ENCODE data around the gene MSRB3. TPM values are rescaled to one million over a fixed set of nuclear protein-coding genes. Genes with fewer than 3 reads are reported as not detected.

Gene MSRB3
- total and polyA plus RNA-seq, 9 donors = 32.0 to 46.4 (median 41.0) TPM

GRCh38 chr12:65323070-65323469 lies 44.6 kb downstream of the MSRB3 start:
- Histone ChIP-seq H3K27ac (ENCODE audit: low read length) (no peak overlapping the region), H3K4me3 (ENCODE audit: low read length) (no peak overlapping the region), H3K4me1 (ENCODE audit: control insufficient read depth, insufficient read depth, low read length) (peaks cover 13% of the 10 kb centered on the region), H3K36me3 (ENCODE audit: control insufficient read depth, insufficient read depth, low read length) (no peaks in the 10 kb centered on the region), H3K27me3 (ENCODE audit: control insufficient read depth, insufficient read depth, low read length) (no peaks in the 10 kb centered on the region), H3K9me3 (replicated peaks; ENCODE audit: control insufficient read depth, low read depth, low read length) (no peaks in the 10 kb centered on the region)
- WGBS (ENCODE audit: insufficient coverage) = 38% methylated on average over 1 of the region's 5 CpGs
- peak; percentile 33 for DNase-seq

GRCh38 chr12:65324056-65324455 lies 45.6 kb downstream of the MSRB3 start:
- Histone ChIP-seq H3K4me3 (ENCODE audit: low read length) (no peak overlapping the region), H3K4me1 (ENCODE audit: control insufficient read depth, insufficient read depth, low read length) (peaks cover 13% of the 10 kb centered on the region), H3K36me3 (ENCODE audit: control insufficient read depth, insufficient read depth, low read length) (no peaks in the 10 kb centered on the region), H3K27ac (ENCODE audit: low read length) (no peak overlapping the region), H3K9me3 (replicated peaks; ENCODE audit: control insufficient read depth, low read depth, low read length) (no peaks in the 10 kb centered on the region), H3K27me3 (ENCODE audit: control insufficient read depth, insufficient read depth, low read length) (no peaks in the 10 kb centered on the region)
- WGBS (ENCODE audit: insufficient coverage) = no CpG with 5 or more reads among the region's 2 CpGs
- no peak for DNase-seq

- WGBS (ENCODE audit: insufficient coverage) = no CpG with 5 or more reads among the region's 3 CpGs
- no peaks in the 10 kb centered on the region for H3K9me3 ChIP-seq (replicated peaks; ENCODE audit: control insufficient read depth, low read depth, low read length)
- no peak overlapping the region for H3K27ac ChIP-seq (ENCODE audit: low read length)
- no peaks in the 10 kb centered on the region for H3K27me3 ChIP-seq (ENCODE audit: control insufficient read depth, insufficient read depth, low read length)
- no peak overlapping the region for H3K4me3 ChIP-seq (ENCODE audit: low read length)
- H3K36me3 ChIP-seq (ENCODE audit: control insufficient read depth, insufficient read depth, low read length) = no peaks in the 10 kb centered on the region
- H3K4me1 ChIP-seq (ENCODE audit: control insufficient read depth, insufficient read depth, low read length) = peaks cover 13% of the 10 kb centered on the region
- peak; percentile 38 for DNase-seq
Observed at GRCh38 chr12:65324551-65324950, 46.1 kb downstream of the MSRB3 start.

- Histone ChIP-seq H3K27me3 (ENCODE audit: control insufficient read depth, insufficient read depth, low read length) (no peaks in the 10 kb centered on the region), H3K4me3 (ENCODE audit: low read length) (no peak overlapping the region), H3K4me1 (ENCODE audit: control insufficient read depth, insufficient read depth, low read length) (peaks cover 13% of the 10 kb centered on the region), H3K27ac (ENCODE audit: low read length) (no peak overlapping the region), H3K36me3 (ENCODE audit: control insufficient read depth, insufficient read depth, low read length) (no peaks in the 10 kb centered on the region), H3K9me3 (replicated peaks; ENCODE audit: control insufficient read depth, low read depth, low read length) (no peaks in the 10 kb centered on the region)
- WGBS (ENCODE audit: insufficient coverage) = 86% methylated on average over 3 of the region's 5 CpGs
- DNase-seq = no peak
Observed at GRCh38 chr12:65325183-65325582, 46.7 kb downstream of the MSRB3 start.

DNA sequence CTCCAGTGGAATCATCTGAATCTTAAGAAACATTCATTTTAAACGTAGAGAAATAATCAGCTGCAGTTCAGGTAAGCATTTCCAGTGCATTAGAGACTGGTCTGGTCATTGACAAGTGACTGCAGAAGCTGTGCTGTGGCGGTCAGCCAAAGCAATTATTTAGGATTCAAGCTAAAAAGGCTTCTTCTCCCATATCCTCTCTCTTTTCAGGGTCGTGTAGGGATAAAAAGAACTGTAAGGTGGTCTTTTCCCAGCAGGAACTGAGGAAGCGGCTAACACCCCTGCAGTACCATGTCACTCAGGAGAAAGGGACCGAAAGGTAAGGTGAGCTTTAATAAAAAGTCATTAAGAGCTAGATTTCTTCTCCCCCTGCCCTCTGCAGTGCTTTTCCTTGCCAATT lies 48.1 kb downstream of the MSRB3 start:
- Histone ChIP-seq H3K9me3 (replicated peaks; ENCODE audit: control insufficient read depth, low read depth, low read length) (no peaks in the 10 kb centered on the region), H3K27ac (ENCODE audit: low read length) (peak overlapping the region; percentile 80), H3K27me3 (ENCODE audit: control insufficient read depth, insufficient read depth, low read length) (no peaks in the 10 kb centered on the region), H3K4me1 (ENCODE audit: control insufficient read depth, insufficient read depth, low read length) (peaks cover 15% of the 10 kb centered on the region), H3K36me3 (ENCODE audit: control insufficient read depth, insufficient read depth, low read length) (peaks cover 4% of the 10 kb centered on the region), H3K4me3 (ENCODE audit: low read length) (no peak overlapping the region)
- WGBS (ENCODE audit: insufficient coverage) = 0% methylated on average over 1 of the region's 5 CpGs
- DNase-seq = peak; percentile 61

DNA sequence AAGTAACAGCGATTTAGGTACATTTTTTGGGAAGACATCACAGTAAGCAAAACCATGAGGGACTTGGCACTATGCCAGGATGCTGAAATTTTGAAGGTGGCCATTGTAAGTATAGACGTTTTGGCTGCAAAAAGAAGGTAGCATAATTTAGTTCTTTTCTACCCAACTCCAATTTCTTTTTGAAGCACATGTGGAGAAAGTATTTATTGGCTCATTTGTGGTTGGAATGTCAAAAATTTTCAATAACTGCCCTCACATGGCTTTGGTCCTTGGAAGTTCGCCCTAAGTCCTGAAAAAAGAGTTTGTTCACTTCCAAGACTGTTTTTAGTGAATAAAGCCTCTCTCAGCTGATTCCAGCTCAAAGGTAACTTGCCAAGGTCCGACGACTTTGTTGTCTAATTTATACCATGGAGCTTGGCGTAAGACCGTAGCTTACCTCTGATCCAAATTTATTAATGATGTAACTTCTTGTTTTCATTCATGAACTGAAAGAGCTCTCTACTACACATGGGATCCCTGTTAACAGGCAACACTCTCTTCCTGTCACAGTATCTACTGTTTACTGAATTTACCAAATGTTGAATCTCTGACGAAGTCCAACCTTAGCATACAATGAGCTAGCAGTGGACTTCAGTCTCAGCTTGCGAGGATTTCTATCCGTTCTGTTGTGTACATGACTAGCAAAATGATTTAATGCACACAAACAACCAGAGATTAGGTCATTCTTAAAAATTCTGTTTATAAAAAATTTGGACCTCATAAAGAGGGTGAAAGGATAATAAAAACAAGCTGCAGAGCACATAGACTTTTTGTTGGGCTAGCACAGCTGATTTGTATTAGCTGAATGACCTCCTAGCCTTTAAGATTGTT lies 49.0 kb downstream of the MSRB3 start:
- Histone ChIP-seq H3K36me3 (ENCODE audit: control insufficient read depth, insufficient read depth, low read length) (peaks cover 7% of the 10 kb centered on the region), H3K4me1 (ENCODE audit: control insufficient read depth, insufficient read depth, low read length) (peaks cover 15% of the 10 kb centered on the region), H3K9me3 (replicated peaks; ENCODE audit: control insufficient read depth, low read depth, low read length) (no peaks in the 10 kb centered on the region), H3K27me3 (ENCODE audit: control insufficient read depth, insufficient read depth, low read length) (no peaks in the 10 kb centered on the region), H3K27ac (ENCODE audit: low read length) (peak overlapping the region; percentile 80), H3K4me3 (ENCODE audit: low read length) (no peak overlapping the region)
- DNase-seq = peak; percentile 93
- 31% methylated on average over 2 of the region's 10 CpGs for WGBS (ENCODE audit: insufficient coverage)

- H3K4me3 ChIP-seq (ENCODE audit: low read length) = no peak overlapping the region
- WGBS (ENCODE audit: insufficient coverage) = no CpG with 5 or more reads among the region's 3 CpGs
- no peak overlapping the region for H3K27ac ChIP-seq (ENCODE audit: low read length)
- H3K27me3 ChIP-seq (ENCODE audit: control insufficient read depth, insufficient read depth, low read length) = no peaks in the 10 kb centered on the region
- peaks cover 7% of the 10 kb centered on the region for H3K36me3 ChIP-seq (ENCODE audit: control insufficient read depth, insufficient read depth, low read length)
- H3K9me3 ChIP-seq (replicated peaks; ENCODE audit: control insufficient read depth, low read depth, low read length) = no peaks in the 10 kb centered on the region
- DNase-seq = no peak
- H3K4me1 ChIP-seq (ENCODE audit: control insufficient read depth, insufficient read depth, low read length) = peaks cover 15% of the 10 kb centered on the region
Observed at GRCh38 chr12:65329721-65330120, 51.2 kb downstream of the MSRB3 start.

- Histone ChIP-seq H3K9me3 (replicated peaks; ENCODE audit: control insufficient read depth, low read depth, low read length) (no peaks in the 10 kb centered on the region), H3K27me3 (ENCODE audit: control insufficient read depth, insufficient read depth, low read length) (no peaks in the 10 kb centered on the region), H3K4me3 (ENCODE audit: low read length) (no peak overlapping the region), H3K36me3 (ENCODE audit: control insufficient read depth, insufficient read depth, low read length) (peaks cover 7% of the 10 kb centered on the region), H3K27ac (ENCODE audit: low read length) (no peak overlapping the region), H3K4me1 (ENCODE audit: control insufficient read depth, insufficient read depth, low read length) (peaks cover 16% of the 10 kb centered on the region)
- peak; percentile 42 for DNase-seq
- 33% methylated on average over 1 of the region's 3 CpGs for WGBS (ENCODE audit: insufficient coverage)
Observed at GRCh38 chr12:65330331-65330730, 51.8 kb downstream of the MSRB3 start.

GRCh38 chr12:65331456-65331855 lies 53.0 kb downstream of the MSRB3 start:
- Histone ChIP-seq H3K27ac (ENCODE audit: low read length) (no peak overlapping the region), H3K4me3 (ENCODE audit: low read length) (no peak overlapping the region), H3K4me1 (ENCODE audit: control insufficient read depth, insufficient read depth, low read length) (peaks cover 18% of the 10 kb centered on the region), H3K36me3 (ENCODE audit: control insufficient read depth, insufficient read depth, low read length) (peaks cover 7% of the 10 kb centered on the region), H3K9me3 (replicated peaks; ENCODE audit: control insufficient read depth, low read depth, low read length) (no peaks in the 10 kb centered on the region), H3K27me3 (ENCODE audit: control insufficient read depth, insufficient read depth, low read length) (no peaks in the 10 kb centered on the region)
- WGBS (ENCODE audit: insufficient coverage) = 96% methylated on average over 8 of the region's 8 CpGs
- DNase-seq = no peak

DNA sequence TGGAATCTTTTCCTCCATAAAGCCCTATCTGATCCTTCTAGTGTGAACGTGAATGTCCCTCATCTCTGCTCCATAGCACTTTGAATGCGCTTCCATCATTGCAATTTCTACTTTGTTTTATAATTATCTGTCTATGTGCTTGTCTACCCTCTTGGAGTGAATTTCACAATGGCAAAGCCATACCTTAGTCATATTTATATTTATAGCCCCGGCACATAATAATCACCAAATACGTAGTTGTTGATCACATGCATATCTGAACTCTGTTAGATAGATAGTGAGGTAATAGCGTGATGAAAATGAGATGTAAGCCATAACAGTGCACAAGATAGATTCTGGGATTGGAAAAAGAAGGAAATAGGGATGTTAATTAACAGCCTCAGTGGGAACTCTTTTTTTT lies 55.2 kb downstream of the MSRB3 start:
- no peak for DNase-seq
- Histone ChIP-seq H3K9me3 (replicated peaks; ENCODE audit: control insufficient read depth, low read depth, low read length) (no peaks in the 10 kb centered on the region), H3K36me3 (ENCODE audit: control insufficient read depth, insufficient read depth, low read length) (peaks cover 7% of the 10 kb centered on the region), H3K27me3 (ENCODE audit: control insufficient read depth, insufficient read depth, low read length) (no peaks in the 10 kb centered on the region), H3K4me1 (ENCODE audit: control insufficient read depth, insufficient read depth, low read length) (peaks cover 7% of the 10 kb centered on the region), H3K4me3 (ENCODE audit: low read length) (no peak overlapping the region), H3K27ac (ENCODE audit: low read length) (no peak overlapping the region)
- no CpG with 5 or more reads among the region's 5 CpGs for WGBS (ENCODE audit: insufficient coverage)

Measured in muscle of leg (tissue), 11 donors.